Body of pancreas (tissue), 4 donors: Measurements from ENCODE around the gene CFL1. TPM values are rescaled to one million over a fixed set of nuclear protein-coding genes. Genes with fewer than 3 reads are reported as not detected.

Experiments
- ATAC-seq: fragments of 150-250 bp; one replicate; pipeline ENCODE4 v1.9.1; 2016
- DNase-seq, 4 donors: peaks; one replicate each; pipeline ENCODE4 v3.0.0-alpha.2; 2019
- H3K27ac ChIP-seq, 4 donors: fragments of 200-600 bp; sonication (generic); 1 replicate in 3 of 4; 2 replicates in 1 of 4; pipeline versions ENCODE4 v1.5.1 to v1.6.1; 2016 to 2019; ENCODE audit warnings: mild to moderate bottlenecking in 1 of 4, mixed read lengths in 1 of 4, moderate library complexity in 1 of 4
- H3K27me3 ChIP-seq, 2 donors: fragments of 200-600 bp; sonication (generic); one replicate each; pipeline ENCODE4 v1.6.0; 2016; ENCODE audit warnings: mild to moderate bottlenecking in 1 of 2
- H3K36me3 ChIP-seq, 2 donors: fragments of 200-600 bp; sonication (generic); replicated peaks in 1 of 2; 2 replicates each; pipeline ENCODE4 v1.5.1; 2016; ENCODE audit warnings: low read depth in 2 of 2; ENCODE audit not compliant: insufficient read depth in 1 of 2
- H3K4me1 ChIP-seq: fragments of 200-600 bp; sonication (generic); one replicate; pipeline ENCODE4 v1.6.0; 2016
- H3K4me3 ChIP-seq, 2 donors: fragments of 200-600 bp; sonication (generic); 1 replicate in 1 of 2; 2 replicates in 1 of 2; pipeline ENCODE4 v1.5.1; 2016 to 2019
- H3K9me3 ChIP-seq, 3 donors: fragments of 200-600 bp; sonication (generic); 1 replicate in 2 of 3; 2 replicates in 1 of 3; pipeline ENCODE4 v1.5.1; 2016
- POLR2A ChIP-seq, 3 donors: fragments of 450-650 bp; IDR thresholded peaks; one replicate each; pipeline ENCODE4 v1.6.1; 2016; ENCODE audit warnings: antibody characterized with exemption in 3 of 3, mild to moderate bottlenecking in 2 of 3
- WGBS, 2 donors: methylation state at CpG; one replicate each; pipeline ENCODE4 v1.1.5; 2017; 5-methylcytosine and 5-hydroxymethylcytosine counted together
- intact Hi-C: fragments of 100-400 bp; cut with DNase I; formaldehyde crosslinking; loops from one replicate; pipeline ENCODE4 v1.15.1; 2023
- total RNA-seq, 2 donors: library from RNA; depleted of rRNA; stranded (reverse); fragments of >200 nt; gene quantifications; one replicate each; pipeline ENCODE4 v1.1.0, GENCODE V29; 2016
- TF ChIP-seq, protein P1 (sequence below), 7 experiments: fragments of 450-650 bp in 4 of 7; fragments of 200-600 bp in 3 of 7; sonication (generic) in 3 of 7; IDR thresholded peaks; one replicate each; pipeline ENCODE4 v1.5.1; 2016 to 2019; ENCODE audit warnings: antibody characterized with exemption in 7 of 7

CFL1 gene
- total RNA-seq, 2 donors from 2014 or later: 190 to 412 TPM

DNA sequence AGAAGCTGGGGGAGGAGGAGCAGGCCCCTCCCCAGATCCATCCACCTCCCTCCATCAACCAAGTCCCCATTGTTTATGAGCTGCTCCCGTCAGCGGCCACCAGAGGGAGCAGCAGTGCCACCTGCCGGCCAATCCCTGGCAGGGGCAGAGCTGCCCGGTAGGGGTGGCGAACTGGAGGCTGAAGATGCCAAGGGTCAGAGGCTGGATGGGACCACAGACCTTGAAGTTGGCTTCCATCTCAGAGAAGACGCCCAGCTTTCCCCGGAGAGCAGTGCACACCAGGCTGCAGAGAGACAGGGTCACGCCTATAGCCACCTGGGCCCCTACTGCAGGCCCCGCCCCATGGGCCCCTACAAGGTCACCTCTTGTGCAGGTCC, 26.7 kb upstream of the CFL1 start:
- no peak overlapping the region for H3K4me3 ChIP-seq
- WGBS, 2 donors: 0 to 18% methylated on average over 3 to 9 of the region's 9 CpGs
- TF ChIP-seq, protein P1, sequence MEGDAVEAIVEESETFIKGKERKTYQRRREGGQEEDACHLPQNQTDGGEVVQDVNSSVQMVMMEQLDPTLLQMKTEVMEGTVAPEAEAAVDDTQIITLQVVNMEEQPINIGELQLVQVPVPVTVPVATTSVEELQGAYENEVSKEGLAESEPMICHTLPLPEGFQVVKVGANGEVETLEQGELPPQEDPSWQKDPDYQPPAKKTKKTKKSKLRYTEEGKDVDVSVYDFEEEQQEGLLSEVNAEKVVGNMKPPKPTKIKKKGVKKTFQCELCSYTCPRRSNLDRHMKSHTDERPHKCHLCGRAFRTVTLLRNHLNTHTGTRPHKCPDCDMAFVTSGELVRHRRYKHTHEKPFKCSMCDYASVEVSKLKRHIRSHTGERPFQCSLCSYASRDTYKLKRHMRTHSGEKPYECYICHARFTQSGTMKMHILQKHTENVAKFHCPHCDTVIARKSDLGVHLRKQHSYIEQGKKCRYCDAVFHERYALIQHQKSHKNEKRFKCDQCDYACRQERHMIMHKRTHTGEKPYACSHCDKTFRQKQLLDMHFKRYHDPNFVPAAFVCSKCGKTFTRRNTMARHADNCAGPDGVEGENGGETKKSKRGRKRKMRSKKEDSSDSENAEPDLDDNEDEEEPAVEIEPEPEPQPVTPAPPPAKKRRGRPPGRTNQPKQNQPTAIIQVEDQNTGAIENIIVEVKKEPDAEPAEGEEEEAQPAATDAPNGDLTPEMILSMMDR (IDR thresholded peaks at IDR 0.05): peak; percentile 97 to 100 (median 99)
- TF ChIP-seq POLR2A (IDR thresholded peaks at IDR 0.05): no peak
- ATAC-seq (peak; percentile 37), DNase-seq (peak; percentile 75 to 82 (median 80))
- intact Hi-C loops: loop anchor here (5.0 kb wide), 1 partner anchor 98 kb away; no protein-coding TSS in a partner anchor
- H3K4me1 ChIP-seq: peaks cover 27% of the 10 kb centered on the region
- no peaks in the 10 kb centered on the region for H3K9me3 ChIP-seq
- H3K27me3 ChIP-seq: no peaks in the 10 kb centered on the region
- peaks cover 0 to 7% of the 10 kb centered on the region in 2 donors for H3K36me3 ChIP-seq
- no peak overlapping the region for H3K27ac ChIP-seq

DNA sequence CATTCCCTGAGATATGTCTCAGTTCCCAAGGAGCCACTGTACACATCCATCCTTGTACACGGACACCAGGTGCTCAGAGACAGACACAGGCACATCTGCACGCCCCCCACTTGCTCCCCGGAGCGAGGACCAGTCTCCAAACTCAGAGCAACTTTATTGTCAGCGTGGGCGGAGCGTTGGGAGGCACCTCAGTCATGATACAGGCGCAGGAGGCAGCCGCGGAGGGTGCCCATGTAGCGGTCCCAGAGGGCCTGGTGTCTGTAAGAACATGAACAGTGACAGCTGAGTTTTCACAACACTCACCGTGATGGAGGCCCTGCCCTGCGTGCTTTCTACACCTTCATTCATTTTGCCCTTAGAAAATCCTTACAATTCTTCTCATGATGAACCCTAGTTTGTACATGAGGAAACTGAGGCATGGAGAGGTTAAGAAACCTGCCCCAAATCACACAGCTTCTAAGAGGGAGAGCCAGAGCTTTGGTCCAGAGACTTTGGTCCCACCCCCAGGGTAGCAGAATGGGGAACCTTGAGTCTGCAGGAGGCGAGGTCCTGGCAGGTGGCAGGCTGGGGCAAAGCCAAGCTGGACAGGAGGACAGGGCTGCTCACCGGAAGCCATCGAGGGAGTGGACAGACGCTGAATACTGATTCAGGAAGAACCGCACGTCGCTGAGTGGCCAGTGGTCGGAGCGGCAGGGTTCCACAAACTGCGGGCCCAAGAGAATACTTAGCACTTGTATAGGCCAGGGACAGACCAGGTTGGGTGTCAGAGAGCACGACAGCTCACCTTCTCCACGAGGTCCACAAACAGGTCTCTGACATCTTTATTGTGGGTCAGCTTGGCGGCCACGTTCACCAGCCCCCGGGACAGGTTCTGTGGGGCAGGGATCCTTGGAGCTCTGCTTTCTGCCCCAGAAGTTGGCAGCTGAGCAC, 26.1 kb upstream of the CFL1 start:
- peaks cover 21% of the 10 kb centered on the region for H3K4me1 ChIP-seq
- no peak for TF ChIP-seq POLR2A (IDR thresholded peaks at IDR 0.05)
- TF ChIP-seq, protein P1 (IDR thresholded peaks at IDR 0.05): no peak
- no peak overlapping the region for H3K4me3 ChIP-seq
- ATAC-seq (no peak), DNase-seq (no peak)
- H3K27me3 ChIP-seq: no peaks in the 10 kb centered on the region
- WGBS, 2 donors: 74 to 76% methylated on average over 28 of the region's 28 CpGs
- intact Hi-C loops: loop anchor here (5.0 kb wide), 1 partner anchor 98 kb away; no protein-coding TSS in a partner anchor
- H3K36me3 ChIP-seq: peaks cover 0 to 7% of the 10 kb centered on the region in 2 donors
- H3K9me3 ChIP-seq: no peaks in the 10 kb centered on the region
- H3K27ac ChIP-seq: no peak overlapping the region

GRCh38 chr11:65883058-65883761, 25.2 kb upstream of the CFL1 start:
- Histone ChIP-seq H3K27me3 (no peaks in the 10 kb centered on the region), H3K4me3 (no peak overlapping the region), H3K36me3 (peaks cover 0 to 7% of the 10 kb centered on the region in 2 donors), H3K9me3 (no peaks in the 10 kb centered on the region), H3K4me1 (peaks cover 16% of the 10 kb centered on the region), H3K27ac (no peak overlapping the region)
- DNase-seq (no peak), ATAC-seq (no peak)
- intact Hi-C loops: loop anchor here (5.0 kb wide), 1 partner anchor 99 kb away; no protein-coding TSS in a partner anchor
- whole genome bisulfite sequencing, 2 donors: 85 to 96% methylated on average over 11 to 13 of the region's 13 CpGs
- TF ChIP-seq, protein P1 (IDR thresholded peaks at IDR 0.05): no peak
- TF ChIP-seq POLR2A (IDR thresholded peaks at IDR 0.05): no peak

DNA sequence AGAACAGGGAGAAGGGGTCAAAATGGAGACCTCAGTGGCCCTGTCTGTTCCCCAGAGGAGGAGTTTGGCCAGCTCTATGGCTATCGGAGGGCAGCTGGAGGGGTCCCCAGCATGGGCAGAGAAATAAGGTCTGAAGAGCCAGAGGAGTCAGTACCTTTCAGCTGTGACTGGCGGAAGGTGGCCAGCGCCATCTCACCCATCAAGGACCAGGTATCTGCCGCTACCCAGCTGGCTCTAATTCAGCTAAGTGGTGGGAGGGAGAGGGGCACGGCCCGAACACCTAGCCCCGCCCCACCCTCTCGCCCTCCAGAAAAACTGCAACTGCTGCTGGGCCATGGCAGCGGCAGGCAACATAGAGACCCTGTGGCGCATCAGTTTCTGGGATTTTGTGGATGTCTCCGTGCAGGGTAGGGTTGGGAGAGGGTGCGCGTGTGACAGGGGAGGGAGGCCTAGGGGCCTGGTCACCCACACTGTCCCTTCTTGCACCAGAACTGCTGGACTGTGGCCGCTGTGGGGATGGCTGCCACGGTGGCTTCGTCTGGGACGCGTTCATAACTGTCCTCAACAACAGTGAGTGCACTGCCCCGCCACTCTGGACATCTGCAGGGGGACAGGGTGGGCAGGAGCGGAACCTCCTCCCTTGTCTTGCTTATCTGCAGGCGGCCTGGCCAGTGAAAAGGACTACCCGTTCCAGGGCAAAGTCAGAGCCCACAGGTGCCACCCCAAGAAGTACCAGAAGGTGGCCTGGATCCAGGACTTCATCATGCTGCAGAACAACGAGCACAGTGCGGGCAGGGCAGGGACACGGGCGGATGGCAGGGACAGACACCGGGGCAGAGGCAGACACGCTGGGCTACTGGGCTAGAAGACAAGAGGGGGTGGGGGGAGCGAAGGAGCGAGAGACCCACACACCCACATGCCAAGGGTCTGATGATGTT, 24.4 kb upstream of the CFL1 start:
- intact Hi-C loops: loop anchor here (5.0 kb wide), 1 partner anchor 100 kb away; no protein-coding TSS in a partner anchor
- H3K36me3 ChIP-seq: peaks cover 0 to 7% of the 10 kb centered on the region in 2 donors
- no peak overlapping the region for H3K27ac ChIP-seq
- no peaks in the 10 kb centered on the region for H3K27me3 ChIP-seq
- TF ChIP-seq, protein P1 (IDR thresholded peaks at IDR 0.05): no peak
- no peak for TF ChIP-seq POLR2A (IDR thresholded peaks at IDR 0.05)
- no peaks in the 10 kb centered on the region for H3K9me3 ChIP-seq
- ATAC-seq (no peak), DNase-seq (no peak)
- H3K4me1 ChIP-seq: peaks cover 11% of the 10 kb centered on the region
- 86 to 89% methylated on average over 14 to 28 of the region's 30 CpGs for WGBS, 2 donors
- no peak overlapping the region for H3K4me3 ChIP-seq
